ENCODE data around the gene GSK3B. TPM values are rescaled to one million over a fixed set of nuclear protein-coding genes. Genes with fewer than 3 reads are reported as not detected.

GSK3B gene
- polyA plus RNA-seq, 1 donor, result 31.4 TPM

GRCh38 chr3:119812491-119813058 is 281.7 kb downstream of the GSK3B start:
- WGBS (ENCODE audit: insufficient coverage, low lambda C conversion rate), result no CpG with 5 or more reads among the region's 8 CpGs
- Histone ChIP-seq H3K9me3 (ENCODE audit: control insufficient read depth, low read depth, low read length) (no peaks in the 10 kb centered on the region), H3K4me3 (ENCODE audit: low read length) (no peak overlapping the region), H3K4me1 (ENCODE audit: control insufficient read depth, insufficient read depth, low read length) (peaks cover 5% of the 10 kb centered on the region), H3K27me3 (ENCODE audit: control insufficient read depth, insufficient read depth, low read length) (no peaks in the 10 kb centered on the region), H3K27ac (ENCODE audit: low read length) (no peak overlapping the region), H3K36me3 (ENCODE audit: control insufficient read depth, insufficient read depth, low read length) (peaks cover 72% of the 10 kb centered on the region)
- DNase-seq, result no peak

DNA sequence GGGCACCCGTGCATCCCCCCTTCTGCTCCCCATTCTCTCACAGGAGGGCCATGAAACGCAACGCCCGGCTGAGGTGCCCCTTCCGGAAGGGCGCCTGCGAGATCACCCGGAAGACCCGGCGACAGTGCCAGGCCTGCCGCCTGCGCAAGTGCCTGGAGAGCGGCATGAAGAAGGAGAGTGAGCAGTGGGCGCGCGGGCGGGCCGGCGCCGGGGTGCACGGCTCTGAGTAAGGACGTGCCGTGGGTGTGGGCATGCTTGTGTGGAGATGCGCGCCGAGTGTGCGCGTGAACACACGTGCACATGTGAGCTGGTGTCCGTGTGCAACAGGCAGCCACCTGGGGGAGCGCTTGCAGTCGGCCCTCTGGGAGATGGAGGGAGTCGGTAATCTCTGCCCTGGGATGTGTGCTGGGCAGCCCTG is 284.2 kb downstream of the GSK3B start:
- Histone ChIP-seq H3K4me3 (ENCODE audit: low read length) (peak overlapping the region; percentile 37), H3K36me3 (ENCODE audit: control insufficient read depth, insufficient read depth, low read length) (peaks cover 54% of the 10 kb centered on the region), H3K4me1 (ENCODE audit: control insufficient read depth, insufficient read depth, low read length) (peaks cover 5% of the 10 kb centered on the region), H3K27ac (ENCODE audit: low read length) (no peak overlapping the region), H3K9me3 (ENCODE audit: control insufficient read depth, low read depth, low read length) (no peaks in the 10 kb centered on the region), H3K27me3 (ENCODE audit: control insufficient read depth, insufficient read depth, low read length) (no peaks in the 10 kb centered on the region)
- no CpG with 5 or more reads among the region's 33 CpGs for WGBS (ENCODE audit: insufficient coverage, low lambda C conversion rate)
- peak; percentile 25 to 68 for DNase-seq

DNA sequence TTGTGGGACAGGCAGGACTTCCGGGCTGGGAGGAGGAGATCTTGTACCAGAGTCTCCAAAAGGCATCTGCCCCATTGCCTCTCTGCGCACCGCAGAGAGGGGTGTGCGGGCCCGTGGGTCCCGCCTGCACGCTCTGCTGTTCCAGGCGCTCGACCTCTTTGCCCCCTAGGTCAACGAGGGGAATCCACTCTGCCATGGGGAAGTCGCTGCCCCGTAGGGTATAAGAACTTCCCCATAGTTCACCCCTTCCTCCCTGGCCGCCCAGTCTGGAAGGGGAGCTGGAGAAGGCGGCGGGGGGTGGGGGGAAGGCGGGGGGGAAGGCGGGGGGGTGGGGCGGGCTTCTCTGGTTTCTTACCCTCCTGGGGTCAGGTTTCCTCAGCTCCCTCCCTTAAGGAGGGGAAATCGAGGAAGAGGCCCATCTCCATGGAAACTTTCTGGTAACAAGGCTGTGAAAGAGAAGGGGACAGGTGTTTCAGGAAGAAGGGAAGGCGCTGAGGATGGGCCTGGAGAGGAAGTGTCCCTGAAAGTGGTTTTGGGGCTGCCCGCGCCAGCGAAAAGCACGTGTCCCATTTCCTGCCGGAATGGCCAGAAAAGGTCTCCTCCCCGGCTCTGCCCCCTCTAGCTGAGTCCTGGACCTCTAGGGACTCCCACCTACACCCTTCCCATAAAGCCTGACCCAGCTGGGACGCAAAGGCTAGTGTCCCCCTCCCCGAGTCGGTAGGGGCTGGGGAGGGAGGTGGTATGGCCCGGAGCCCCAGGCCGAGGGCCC is 284.8 kb downstream of the GSK3B start:
- no peak for DNase-seq
- H3K4me1 ChIP-seq (ENCODE audit: control insufficient read depth, insufficient read depth, low read length), result peaks cover 5% of the 10 kb centered on the region
- peaks cover 49% of the 10 kb centered on the region for H3K36me3 ChIP-seq (ENCODE audit: control insufficient read depth, insufficient read depth, low read length)
- no peaks in the 10 kb centered on the region for H3K27me3 ChIP-seq (ENCODE audit: control insufficient read depth, insufficient read depth, low read length)
- no peaks in the 10 kb centered on the region for H3K9me3 ChIP-seq (ENCODE audit: control insufficient read depth, low read depth, low read length)
- H3K4me3 ChIP-seq (ENCODE audit: low read length), result peak overlapping the region; percentile 37
- no CpG with 5 or more reads among the region's 31 CpGs for WGBS (ENCODE audit: insufficient coverage, low lambda C conversion rate)
- no peak overlapping the region for H3K27ac ChIP-seq (ENCODE audit: low read length)

DNA sequence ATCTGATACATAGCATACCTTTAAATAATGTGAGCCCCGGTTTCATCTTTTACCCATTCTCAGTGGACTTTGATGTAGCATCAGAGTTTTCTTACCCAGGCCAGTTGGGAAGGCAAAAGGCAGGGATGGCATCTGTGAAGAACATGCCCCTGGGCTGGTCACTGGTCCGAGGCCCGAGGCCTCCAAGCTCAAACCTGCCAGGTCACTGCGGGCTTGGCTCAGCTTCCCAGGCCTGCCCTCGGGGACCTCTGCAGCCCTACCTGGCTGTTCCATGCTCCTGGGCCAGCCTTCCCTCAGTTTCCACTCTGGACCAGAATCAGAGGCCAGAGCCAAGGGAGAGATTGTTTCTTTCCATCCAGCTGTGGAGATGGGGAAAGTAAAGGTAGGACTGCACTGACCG is 285.4 kb downstream of the GSK3B start:
- H3K36me3 ChIP-seq (ENCODE audit: control insufficient read depth, insufficient read depth, low read length), result peaks cover 45% of the 10 kb centered on the region

DNA sequence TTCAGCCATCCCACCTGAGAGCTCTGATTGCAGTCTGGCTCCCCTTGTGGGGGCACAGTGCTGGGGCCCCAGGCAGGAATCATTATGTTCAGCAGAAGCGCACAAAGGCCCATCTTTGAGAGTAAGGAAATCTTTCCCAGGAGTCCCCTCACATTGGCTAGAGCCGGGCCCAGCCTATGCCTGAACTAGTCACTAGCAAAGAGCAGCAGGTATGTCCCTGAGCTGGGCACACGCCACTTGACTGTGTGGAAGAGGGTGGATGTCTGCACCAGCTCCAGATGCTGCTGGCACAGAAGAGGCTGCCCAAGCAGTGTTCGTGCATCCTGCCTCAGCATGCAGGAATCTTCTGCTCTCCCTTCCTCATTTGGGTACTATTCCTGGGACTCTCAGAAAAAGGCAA is 286.0 kb downstream of the GSK3B start:
- WGBS (ENCODE audit: insufficient coverage, low lambda C conversion rate), result no CpG with 5 or more reads among the region's 4 CpGs
- no peak overlapping the region for H3K27ac ChIP-seq (ENCODE audit: low read length)
- peaks cover 41% of the 10 kb centered on the region for H3K36me3 ChIP-seq (ENCODE audit: control insufficient read depth, insufficient read depth, low read length)

More for the DNA sequence above, 285.4 kb downstream of the GSK3B start:
- H3K9me3 ChIP-seq (ENCODE audit: control insufficient read depth, low read depth, low read length), result no peaks in the 10 kb centered on the region
- H3K27me3 ChIP-seq (ENCODE audit: control insufficient read depth, insufficient read depth, low read length), result no peaks in the 10 kb centered on the region
- no peak for DNase-seq
- WGBS (ENCODE audit: insufficient coverage, low lambda C conversion rate), result no CpG with 5 or more reads among the region's 6 CpGs
- no peak overlapping the region for H3K27ac ChIP-seq (ENCODE audit: low read length)
- H3K4me1 ChIP-seq (ENCODE audit: control insufficient read depth, insufficient read depth, low read length), result peaks cover 5% of the 10 kb centered on the region
- no peak overlapping the region for H3K4me3 ChIP-seq (ENCODE audit: low read length)

DNA sequence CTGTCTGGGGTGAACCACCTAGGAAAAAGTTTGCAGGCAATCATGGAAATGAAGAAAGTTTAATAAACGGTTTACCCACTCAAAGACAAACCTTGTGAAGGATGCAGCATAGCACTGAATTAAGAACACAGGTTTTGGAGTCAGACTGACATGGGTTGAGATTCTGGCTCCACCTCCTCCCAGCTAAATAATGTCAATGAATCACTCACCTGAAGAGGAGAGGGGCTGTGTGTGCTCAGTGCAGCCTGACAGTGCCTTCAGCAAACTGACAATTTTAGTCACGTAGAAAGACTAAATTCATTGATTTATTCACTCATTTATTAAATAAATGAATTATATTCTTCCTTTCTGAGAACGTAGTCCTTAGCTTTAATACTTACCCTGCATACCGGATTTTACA is 293.4 kb downstream of the GSK3B start:
- peaks cover 15% of the 10 kb centered on the region for H3K4me1 ChIP-seq (ENCODE audit: control insufficient read depth, insufficient read depth, low read length)
- no peak for DNase-seq
- peaks cover 6% of the 10 kb centered on the region for H3K36me3 ChIP-seq (ENCODE audit: control insufficient read depth, insufficient read depth, low read length)
- H3K4me3 ChIP-seq (ENCODE audit: low read length), result no peak overlapping the region
- H3K27ac ChIP-seq (ENCODE audit: low read length), result no peak overlapping the region
- H3K27me3 ChIP-seq (ENCODE audit: control insufficient read depth, insufficient read depth, low read length), result no peaks in the 10 kb centered on the region
- 76% methylated on average over 3 of the region's 4 CpGs for WGBS (ENCODE audit: insufficient coverage, low lambda C conversion rate)
- peaks cover 3% of the 10 kb centered on the region for H3K9me3 ChIP-seq (ENCODE audit: control insufficient read depth, low read depth, low read length)

More for the DNA sequence above, 286.0 kb downstream of the GSK3B start:
- no peaks in the 10 kb centered on the region for H3K27me3 ChIP-seq (ENCODE audit: control insufficient read depth, insufficient read depth, low read length)
- no peaks in the 10 kb centered on the region for H3K9me3 ChIP-seq (ENCODE audit: control insufficient read depth, low read depth, low read length)
- peaks cover 5% of the 10 kb centered on the region for H3K4me1 ChIP-seq (ENCODE audit: control insufficient read depth, insufficient read depth, low read length)
- DNase-seq, result no peak
- no peak overlapping the region for H3K4me3 ChIP-seq (ENCODE audit: low read length)

DNA sequence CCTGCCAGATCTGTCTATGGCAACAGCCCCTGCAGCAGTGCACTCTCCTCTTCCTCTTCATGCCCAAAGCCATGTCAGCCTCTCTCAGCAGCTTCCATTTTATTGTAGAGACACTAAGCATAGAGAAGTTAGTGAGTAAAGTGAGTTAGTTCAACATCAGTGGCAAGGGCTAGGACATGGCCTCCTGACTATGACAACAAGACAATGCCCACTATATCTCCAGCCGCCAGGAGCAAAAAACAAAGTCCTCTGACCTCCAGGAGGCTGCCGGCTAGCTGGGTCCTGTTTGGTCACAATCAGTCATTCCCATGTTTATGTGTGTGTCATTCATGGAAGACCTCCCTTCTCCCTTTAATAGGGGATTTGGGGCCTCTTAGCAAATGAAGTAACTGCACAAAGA is 297.5 kb downstream of the GSK3B start:
- Histone ChIP-seq H3K27ac (ENCODE audit: low read length) (peak overlapping the region; percentile 90), H3K4me1 (ENCODE audit: control insufficient read depth, insufficient read depth, low read length) (peaks cover 29% of the 10 kb centered on the region), H3K9me3 (ENCODE audit: control insufficient read depth, low read depth, low read length) (peaks cover 3% of the 10 kb centered on the region), H3K4me3 (ENCODE audit: low read length) (no peak overlapping the region), H3K36me3 (ENCODE audit: control insufficient read depth, insufficient read depth, low read length) (peaks cover 14% of the 10 kb centered on the region), H3K27me3 (ENCODE audit: control insufficient read depth, insufficient read depth, low read length) (no peaks in the 10 kb centered on the region)
- no CpG with 5 or more reads among the region's 2 CpGs for WGBS (ENCODE audit: insufficient coverage, low lambda C conversion rate)
- DNase-seq, result peak; percentile 50 to 73

- 80% methylated on average over 2 of the region's 2 CpGs for WGBS (ENCODE audit: insufficient coverage, low lambda C conversion rate)
- H3K4me1 ChIP-seq (ENCODE audit: control insufficient read depth, insufficient read depth, low read length), result peaks cover 29% of the 10 kb centered on the region
- H3K27me3 ChIP-seq (ENCODE audit: control insufficient read depth, insufficient read depth, low read length), result no peaks in the 10 kb centered on the region
- H3K27ac ChIP-seq (ENCODE audit: low read length), result peak overlapping the region; percentile 90
- peaks cover 11% of the 10 kb centered on the region for H3K36me3 ChIP-seq (ENCODE audit: control insufficient read depth, insufficient read depth, low read length)
- H3K9me3 ChIP-seq (ENCODE audit: control insufficient read depth, low read depth, low read length), result no peaks in the 10 kb centered on the region
- peak in 1 of 2 donors; percentile 19 for DNase-seq
- H3K4me3 ChIP-seq (ENCODE audit: low read length), result no peak overlapping the region
These were observed 297.9 kb downstream of the GSK3B start for GRCh38 chr3:119796368-119796767.

DNA sequence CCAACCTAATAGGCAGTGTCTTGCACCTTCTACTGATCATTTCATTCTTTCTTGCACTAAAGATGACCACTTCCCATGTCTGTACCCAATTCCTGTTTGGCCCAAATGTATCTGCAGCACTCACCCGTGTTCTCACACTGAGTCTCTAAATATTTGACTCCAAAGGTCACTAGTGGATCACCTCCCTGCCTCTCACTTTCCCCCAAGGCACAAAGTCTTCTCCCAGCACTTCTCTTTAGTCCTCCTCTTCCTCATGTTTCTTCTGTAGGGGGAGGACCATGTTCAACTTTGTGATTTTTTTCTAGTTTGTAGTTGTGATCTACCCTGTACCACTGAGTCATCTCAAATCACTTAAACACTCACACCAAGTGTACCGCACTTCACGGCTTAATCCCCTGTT is 298.4 kb downstream of the GSK3B start:
- Histone ChIP-seq H3K9me3 (ENCODE audit: control insufficient read depth, low read depth, low read length) (no peaks in the 10 kb centered on the region), H3K36me3 (ENCODE audit: control insufficient read depth, insufficient read depth, low read length) (peaks cover 11% of the 10 kb centered on the region), H3K27ac (ENCODE audit: low read length) (peak overlapping the region; percentile 90), H3K4me3 (ENCODE audit: low read length) (no peak overlapping the region), H3K4me1 (ENCODE audit: control insufficient read depth, insufficient read depth, low read length) (peaks cover 29% of the 10 kb centered on the region), H3K27me3 (ENCODE audit: control insufficient read depth, insufficient read depth, low read length) (no peaks in the 10 kb centered on the region)
- peak; percentile 31 to 75 for DNase-seq
- 20% methylated on average over 1 of the region's 3 CpGs for WGBS (ENCODE audit: insufficient coverage, low lambda C conversion rate)

- 10% methylated on average over 2 of the region's 5 CpGs for WGBS (ENCODE audit: insufficient coverage, low lambda C conversion rate)
- peak overlapping the region; percentile 1 for H3K4me3 ChIP-seq (ENCODE audit: low read length)
- peaks cover 29% of the 10 kb centered on the region for H3K4me1 ChIP-seq (ENCODE audit: control insufficient read depth, insufficient read depth, low read length)
- H3K27ac ChIP-seq (ENCODE audit: low read length), result peak overlapping the region; percentile 90
- no peaks in the 10 kb centered on the region for H3K9me3 ChIP-seq (ENCODE audit: control insufficient read depth, low read depth, low read length)
- H3K36me3 ChIP-seq (ENCODE audit: control insufficient read depth, insufficient read depth, low read length), result peaks cover 14% of the 10 kb centered on the region
- DNase-seq, result peak; percentile 97 to 98
- H3K27me3 ChIP-seq (ENCODE audit: control insufficient read depth, insufficient read depth, low read length), result no peaks in the 10 kb centered on the region
These were observed 299.2 kb downstream of the GSK3B start for GRCh38 chr3:119794971-119795612.

Data from large intestine (tissue), 3 donors.